MCF 10A (cell line): ENCODE measurements around the gene GFRA1. TPM values are rescaled to one million over a fixed set of nuclear protein-coding genes. Genes with fewer than 3 reads are reported as not detected.

Experiments
- BruUV-seq: library from RNA; stranded (reverse); fragments of 400-500 nt; replicated peaks from 2 replicates; lab custom pipeline; 2021; lab: Mats Ljungman, UMichigan
- CTCF ChIA-PET: fragments of 300-600 bp; sonication (Branson Sonifier 250); formaldehyde crosslinking; extraction: SDS; loops from one replicate; lab custom pipeline; 2021; ENCODE audit warnings: antibody characterized with exemption, inconsistent platforms; lab: Yijun Ruan, JAX
- POLR2A ChIA-PET: fragments of 300-600, 350-650 bp; sonication (Branson Sonifier 250); formaldehyde crosslinking; extraction: SDS; loops from one replicate; lab custom pipeline; 2020; ENCODE audit warnings: antibody characterized with exemption, inconsistent platforms; lab: Yijun Ruan, JAX
- DNase-seq: peaks from one replicate; pipeline ENCODE4 v3.0.0-alpha.2; 2018; ENCODE audit not compliant: unreplicated experiment
- H3K27ac Mint-ChIP-seq: one replicate; pipeline ENCODE4 v1.8.0; 2022; ENCODE audit warnings: mild to moderate bottlenecking, low read depth, mixed read lengths; ENCODE audit not compliant: unreplicated experiment
- H3K27me3 Mint-ChIP-seq: one replicate; pipeline ENCODE4 v1.8.0; 2022; ENCODE audit warnings: mixed read lengths; ENCODE audit not compliant: insufficient read depth, unreplicated experiment
- H3K36me3 Mint-ChIP-seq: one replicate; pipeline ENCODE4 v1.8.0; 2022; ENCODE audit warnings: mild to moderate bottlenecking, moderate library complexity, mixed read lengths; ENCODE audit not compliant: insufficient read depth, unreplicated experiment
- H3K4me1 Mint-ChIP-seq: one replicate; pipeline ENCODE4 v1.8.0; 2022; ENCODE audit warnings: mixed read lengths; ENCODE audit not compliant: insufficient read depth, unreplicated experiment
- H3K4me3 Mint-ChIP-seq: one replicate; pipeline ENCODE4 v1.8.0; 2022; ENCODE audit warnings: mild to moderate bottlenecking, moderate library complexity, mixed read lengths; ENCODE audit not compliant: unreplicated experiment
- H3K9me3 Mint-ChIP-seq: one replicate; pipeline ENCODE4 v1.8.0; 2022; ENCODE audit warnings: mixed read lengths; ENCODE audit not compliant: unreplicated experiment
- CTCF ChIP-seq: fragments of 200-600 bp; IDR thresholded peaks from one replicate; pipeline ENCODE4 v1.8.0; 2022; ENCODE audit warnings: antibody characterized with exemption, mild to moderate bottlenecking; ENCODE audit not compliant: unreplicated experiment
- intact Hi-C: fragments of 100-400 bp; cut with micrococcal nuclease; formaldehyde crosslinking; loops from 2 replicates; pipeline ENCODE4 v1.14.1; 2022
- total RNA-seq: library from RNA; stranded (reverse); gene quantifications from 2 replicates; pipeline ENCODE4 v1.2.3, GENCODE V29; 2022

GFRA1 gene
- total RNA-seq, 1 experiment from 2014 or later: not detected

GRCh38 chr10:116103668-116104067 lies 169.3 kb downstream of the GFRA1 start:
- intact Hi-C loops: no loop called here
- Mint-ChIP-seq H3K36me3 (no peaks in the 10 kb centered on the region), H3K27ac (no peak overlapping the region), H3K27me3 (peaks cover 75% of the 10 kb centered on the region), H3K4me3 (no peak overlapping the region), H3K9me3 (no peaks in the 10 kb centered on the region), H3K4me1 (no peaks in the 10 kb centered on the region)
- no peak for DNase-seq
- no TSS peak for BruUV-seq
- CTCF ChIA-PET: no interaction called here
- POLR2A ChIA-PET: no interaction called here
- no peak for TF ChIP-seq CTCF

GRCh38 chr10:116101616-116102315 lies 171.2 kb downstream of the GFRA1 start:
- no peaks in the 10 kb centered on the region for H3K9me3 Mint-ChIP-seq
- no peak for DNase-seq
- no peak overlapping the region for H3K27ac Mint-ChIP-seq
- no peak overlapping the region for H3K4me3 Mint-ChIP-seq
- H3K36me3 Mint-ChIP-seq: no peaks in the 10 kb centered on the region
- ChIA-PET POLR2A (no interaction called here), CTCF (interaction anchor here (1.1 kb wide), 1 partner anchor 417 kb away, joined by 3 read pairs; no protein-coding TSS in a partner anchor)
- intact Hi-C loops: no loop called here
- TF ChIP-seq CTCF: no peak
- H3K27me3 Mint-ChIP-seq: peaks cover 87% of the 10 kb centered on the region
- H3K4me1 Mint-ChIP-seq: no peaks in the 10 kb centered on the region
- BruUV-seq: no TSS peak

GRCh38 chr10:116100984-116101383 lies 172.0 kb downstream of the GFRA1 start:
- no TSS peak for BruUV-seq
- no peaks in the 10 kb centered on the region for H3K4me1 Mint-ChIP-seq
- no peak for TF ChIP-seq CTCF
- peaks cover 88% of the 10 kb centered on the region for H3K27me3 Mint-ChIP-seq
- no peaks in the 10 kb centered on the region for H3K36me3 Mint-ChIP-seq
- ChIA-PET CTCF (no interaction called here), POLR2A (no interaction called here)
- intact Hi-C loops: no loop called here
- DNase-seq: no peak
- no peak overlapping the region for H3K27ac Mint-ChIP-seq
- no peaks in the 10 kb centered on the region for H3K9me3 Mint-ChIP-seq
- H3K4me3 Mint-ChIP-seq: no peak overlapping the region

GRCh38 chr10:116099023-116099420 lies 174.0 kb downstream of the GFRA1 start:
- Mint-ChIP-seq H3K4me1 (no peaks in the 10 kb centered on the region), H3K4me3 (no peak overlapping the region), H3K9me3 (no peaks in the 10 kb centered on the region), H3K27ac (no peak overlapping the region), H3K27me3 (peaks cover 83% of the 10 kb centered on the region), H3K36me3 (no peaks in the 10 kb centered on the region)
- no TSS peak for BruUV-seq
- no peak for DNase-seq
- no peak for TF ChIP-seq CTCF
- ChIA-PET POLR2A (no interaction called here), CTCF (no interaction called here)
- intact Hi-C loops: no loop called here
